CD4-positive, CD25-positive, alpha-beta regulatory T cell (primary cell): ENCODE results near the gene PPP2R3C. TPM values are rescaled to one million over a fixed set of nuclear protein-coding genes. Genes with fewer than 3 reads are reported as not detected.
"Not testable (repeated sequence)": the region's sequence is repeated elsewhere in the genome, so short reads cannot be mapped to it uniquely, and the experiment has no call there.

Experiments
- ATAC-seq, 2 donors: fragments of 150-1000 bp; cut with Tn5 transposase; one replicate each; pipeline ENCODE4 v1.10.0; 2021; ENCODE audit warnings: low read depth in 2 of 2, moderate number of reproducible peaks in 2 of 2, moderate library complexity in 1 of 2
- DNase-seq, 3 donors: peaks; one replicate each; pipeline versions ENCODE4 v3.0.0 to v3.0.0-alpha.2; 2012 to 2022; ENCODE audit warnings: mixed read lengths in 1 of 3
- H3K27ac ChIP-seq: one replicate; pipeline ENCODE4 v1.7.0; 2013; ENCODE audit warnings: mild to moderate bottlenecking, low read length; ENCODE audit not compliant: insufficient read depth, poor library complexity, severe bottlenecking
- H3K27me3 ChIP-seq: one replicate; pipeline ENCODE4 v1.7.0; 2013; ENCODE audit warnings: low read length; ENCODE audit not compliant: control insufficient read depth, insufficient read depth
- H3K36me3 ChIP-seq: one replicate; pipeline ENCODE4 v1.7.0; 2013; ENCODE audit warnings: mild to moderate bottlenecking, low read length, moderate library complexity; ENCODE audit not compliant: control insufficient read depth, insufficient read depth
- H3K4me1 ChIP-seq: 2 replicates; pipeline ENCODE4 v1.7.0; 2013; ENCODE audit warnings: mild to moderate bottlenecking, low read length; ENCODE audit not compliant: insufficient read depth, control insufficient read depth, poor library complexity, severe bottlenecking
- H3K4me3 ChIP-seq: one replicate; pipeline ENCODE4 v1.7.0; 2013; ENCODE audit warnings: low read depth, mild to moderate bottlenecking, low read length, moderate library complexity
- H3K9me3 ChIP-seq, 2 experiments: 1 replicate in 1 of 2; 2 replicates in 1 of 2; pipeline ENCODE4 v1.7.0; 2013; ENCODE audit warnings: low read length in 2 of 2, mild to moderate bottlenecking in 1 of 2, moderate library complexity in 1 of 2; ENCODE audit not compliant: control insufficient read depth in 2 of 2
- H3K27ac Mint-ChIP-seq, 3 donors: one replicate each; pipeline ENCODE4 v1.8.0; 2020 to 2022; ENCODE audit warnings: mild to moderate bottlenecking in 3 of 3, mixed read lengths in 3 of 3, moderate library complexity in 2 of 3
- H3K27me3 Mint-ChIP-seq: one replicate; pipeline ENCODE4 v1.8.0; 2022; ENCODE audit warnings: mild to moderate bottlenecking, mixed read lengths
- H3K36me3 Mint-ChIP-seq: one replicate; pipeline ENCODE4 v1.8.0; 2020; ENCODE audit warnings: mixed read lengths
- H3K4me1 Mint-ChIP-seq, 4 donors: one replicate each; pipeline ENCODE4 v1.8.0; 2020 to 2022; ENCODE audit warnings: mixed read lengths in 4 of 4, mild to moderate bottlenecking in 1 of 4
- H3K4me3 Mint-ChIP-seq, 4 donors: one replicate each; pipeline ENCODE4 v1.8.0; 2020 to 2022; ENCODE audit warnings: mild to moderate bottlenecking in 4 of 4, mixed read lengths in 4 of 4, moderate library complexity in 3 of 4
- H3K9me3 Mint-ChIP-seq, 7 donors: one replicate each; pipeline ENCODE4 v1.8.0; 2020 to 2022; ENCODE audit warnings: mixed read lengths in 7 of 7, mild to moderate bottlenecking in 3 of 7, moderate library complexity in 2 of 7
- polyA plus RNA-seq, 4 donors: library from polyadenylated mRNA; unstranded; fragments of 300-500 nt; fragmentation: Illumina TruSeq; gene quantifications; one replicate each; pipeline ENCODE4 v1.2.3, GENCODE V29; 2021
- total RNA-seq: library from RNA; stranded (reverse); gene quantifications from one replicate; pipeline ENCODE4 v1.2.3, GENCODE V29; 2022

The PPP2R3C gene
- total and polyA plus RNA-seq, 5 donors from 2014 or later: 52.6 to 100 (median 83.7) TPM

GRCh38 chr14:35038312-35038711 is 83.5 kb downstream of the PPP2R3C start:
- not testable (repeated sequence) for H3K27me3 ChIP-seq, H3K4me1 ChIP-seq, H3K4me3 ChIP-seq, H3K9me3 ChIP-seq, H3K27me3 Mint-ChIP-seq, H3K4me1 Mint-ChIP-seq, DNase-seq, H3K27ac Mint-ChIP-seq, ATAC-seq, H3K27ac ChIP-seq, H3K4me3 Mint-ChIP-seq, H3K36me3 ChIP-seq
- H3K36me3 Mint-ChIP-seq: peaks cover 12% of the 10 kb centered on the region
- H3K9me3 Mint-ChIP-seq: peaks cover 0 to 21% (median 5%) of the 10 kb centered on the region in 7 donors

Other genes starting within 250 kb of the PPP2R3C start
- gene BAZ1A, start 246.6 kb downstream of the PPP2R3C start, total RNA-seq: 55.1 TPM
- gene BAZ1A, start 246.6 kb downstream of the PPP2R3C start, polyA plus RNA-seq: 10 to 100 TPM in 2 of 4 donors, 1 to 10 TPM in 2; 9.4 to 12.1 (median 10.1) TPM
- 44.0 TPM for gene SRP54, start 139.0 kb downstream of the PPP2R3C start, total RNA-seq
- gene SRP54, start 139.0 kb downstream of the PPP2R3C start, polyA plus RNA-seq: 10 to 100 TPM; 32.9 to 46.1 (median 42.9) TPM
- gene FAM177A1, start 75.7 kb downstream of the PPP2R3C start, total RNA-seq: 152 TPM
- 10 to 100 TPM; 51.5 to 65.4 (median 57.7) TPM for gene FAM177A1, start 75.7 kb downstream of the PPP2R3C start, polyA plus RNA-seq
- 49.1 TPM for gene PRORP, start 562 bp upstream of the PPP2R3C start, total RNA-seq
- 10 to 100 TPM; 76.3 to 83.1 (median 77.6) TPM for gene PRORP, start 562 bp upstream of the PPP2R3C start, polyA plus RNA-seq
- 132 TPM for gene PSMA6, start 170.4 kb upstream of the PPP2R3C start, total RNA-seq
- 100 to 1,000 TPM; 330 to 480 (median 385) TPM for gene PSMA6, start 170.4 kb upstream of the PPP2R3C start, polyA plus RNA-seq